Measurements from ENCODE around the gene RMDN3.

DNA sequence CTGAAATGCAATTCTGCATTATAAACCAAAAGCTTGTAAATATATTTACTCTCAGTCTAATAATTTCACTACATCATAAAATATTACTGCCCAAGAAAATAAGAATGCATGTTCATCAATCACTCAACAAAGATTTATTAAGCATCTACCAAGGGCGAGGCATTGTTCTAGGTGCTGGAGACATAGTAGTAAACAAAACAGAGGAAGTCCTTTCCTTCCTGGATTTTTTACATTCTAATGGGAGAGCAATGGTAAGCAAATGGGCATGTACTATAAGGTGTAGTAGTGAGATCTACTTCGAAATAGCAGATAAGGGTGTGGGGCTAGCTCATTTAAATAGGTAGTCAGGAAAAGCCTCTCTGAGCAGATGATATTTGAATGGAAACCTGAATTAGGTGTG lies 41.0 kb upstream of the RMDN3 start:
- TF ChIP-seq, protein P1, sequence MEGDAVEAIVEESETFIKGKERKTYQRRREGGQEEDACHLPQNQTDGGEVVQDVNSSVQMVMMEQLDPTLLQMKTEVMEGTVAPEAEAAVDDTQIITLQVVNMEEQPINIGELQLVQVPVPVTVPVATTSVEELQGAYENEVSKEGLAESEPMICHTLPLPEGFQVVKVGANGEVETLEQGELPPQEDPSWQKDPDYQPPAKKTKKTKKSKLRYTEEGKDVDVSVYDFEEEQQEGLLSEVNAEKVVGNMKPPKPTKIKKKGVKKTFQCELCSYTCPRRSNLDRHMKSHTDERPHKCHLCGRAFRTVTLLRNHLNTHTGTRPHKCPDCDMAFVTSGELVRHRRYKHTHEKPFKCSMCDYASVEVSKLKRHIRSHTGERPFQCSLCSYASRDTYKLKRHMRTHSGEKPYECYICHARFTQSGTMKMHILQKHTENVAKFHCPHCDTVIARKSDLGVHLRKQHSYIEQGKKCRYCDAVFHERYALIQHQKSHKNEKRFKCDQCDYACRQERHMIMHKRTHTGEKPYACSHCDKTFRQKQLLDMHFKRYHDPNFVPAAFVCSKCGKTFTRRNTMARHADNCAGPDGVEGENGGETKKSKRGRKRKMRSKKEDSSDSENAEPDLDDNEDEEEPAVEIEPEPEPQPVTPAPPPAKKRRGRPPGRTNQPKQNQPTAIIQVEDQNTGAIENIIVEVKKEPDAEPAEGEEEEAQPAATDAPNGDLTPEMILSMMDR (IDR thresholded peaks at IDR 0.05) = no peak
- TF ChIP-seq POLR2AphosphoS5 (IDR thresholded peaks at IDR 0.05) (no peak), EP300 (IDR thresholded peaks at IDR 0.05) (no peak)
